KMS-11 (cell line): ENCODE data around the gene STAG3.
"Not testable (repeated sequence)": the region's sequence is repeated elsewhere in the genome, so short reads cannot be mapped to it uniquely, and the experiment has no call there.

Experiments
- H2AFZ ChIP-seq: fragments of 200-600 bp; sonication (generic); 2 replicates; pipeline ENCODE4 v1.6.1; 2016; ENCODE audit warnings: antibody characterized with exemption, mixed run types, low read depth
- H3K27ac ChIP-seq: fragments of 200-600 bp; sonication (generic); 2 replicates; pipeline ENCODE4 v1.6.1; 2016; ENCODE audit warnings: mild to moderate bottlenecking, mixed run types
- H3K27me3 ChIP-seq: fragments of 200-600 bp; sonication (generic); 2 replicates; pipeline ENCODE4 v1.6.1; 2017; ENCODE audit warnings: mild to moderate bottlenecking, low read depth, mixed run types, moderate library complexity; ENCODE audit not compliant: insufficient read depth
- H3K36me3 ChIP-seq: fragments of 200-600 bp; sonication (generic); 2 replicates; pipeline ENCODE4 v1.6.1; 2017; ENCODE audit warnings: mild to moderate bottlenecking, mixed run types; ENCODE audit not compliant: insufficient read depth
- H3K4me1 ChIP-seq: fragments of 200-600 bp; sonication (generic); 2 replicates; pipeline ENCODE4 v1.6.1; 2016; ENCODE audit warnings: mild to moderate bottlenecking, low read depth, mixed run types; ENCODE audit not compliant: poor library complexity, severe bottlenecking
- H3K4me2 ChIP-seq: fragments of 200-600 bp; sonication (generic); 2 replicates; pipeline ENCODE4 v1.7.0; 2016; ENCODE audit warnings: mild to moderate bottlenecking, mixed run types
- H3K4me3 ChIP-seq: fragments of 200-600 bp; sonication (generic); IDR thresholded peaks from 2 replicates; pipeline ENCODE4 v1.6.1; 2017; ENCODE audit warnings: low read depth, low read length, mixed read lengths; ENCODE audit not compliant: insufficient read depth
- H3K79me2 ChIP-seq: fragments of 200-600 bp; sonication (generic); 2 replicates; pipeline ENCODE4 v1.6.1; 2016; ENCODE audit warnings: low read depth, mixed run types; ENCODE audit not compliant: insufficient read depth
- H3K9ac ChIP-seq: fragments of 200-600 bp; sonication (generic); 2 replicates; pipeline ENCODE4 v1.6.1; 2016; ENCODE audit warnings: mild to moderate bottlenecking, mixed run types
- H4K20me1 ChIP-seq: fragments of 200-600 bp; sonication (generic); 2 replicates; pipeline ENCODE4 v1.6.1; 2016; ENCODE audit warnings: mild to moderate bottlenecking, mixed run types; ENCODE audit not compliant: insufficient read depth
- TF ChIP-seq, protein P1 (sequence below): fragments of 200-600 bp; sonication (generic); conservative IDR thresholded peaks from 2 replicates; pipeline ENCODE4 v1.6.1; 2017; ENCODE audit warnings: low read depth, mild to moderate bottlenecking, antibody characterized with exemption, low read length, moderate library complexity, mixed read lengths

STAG3 gene

DNA sequence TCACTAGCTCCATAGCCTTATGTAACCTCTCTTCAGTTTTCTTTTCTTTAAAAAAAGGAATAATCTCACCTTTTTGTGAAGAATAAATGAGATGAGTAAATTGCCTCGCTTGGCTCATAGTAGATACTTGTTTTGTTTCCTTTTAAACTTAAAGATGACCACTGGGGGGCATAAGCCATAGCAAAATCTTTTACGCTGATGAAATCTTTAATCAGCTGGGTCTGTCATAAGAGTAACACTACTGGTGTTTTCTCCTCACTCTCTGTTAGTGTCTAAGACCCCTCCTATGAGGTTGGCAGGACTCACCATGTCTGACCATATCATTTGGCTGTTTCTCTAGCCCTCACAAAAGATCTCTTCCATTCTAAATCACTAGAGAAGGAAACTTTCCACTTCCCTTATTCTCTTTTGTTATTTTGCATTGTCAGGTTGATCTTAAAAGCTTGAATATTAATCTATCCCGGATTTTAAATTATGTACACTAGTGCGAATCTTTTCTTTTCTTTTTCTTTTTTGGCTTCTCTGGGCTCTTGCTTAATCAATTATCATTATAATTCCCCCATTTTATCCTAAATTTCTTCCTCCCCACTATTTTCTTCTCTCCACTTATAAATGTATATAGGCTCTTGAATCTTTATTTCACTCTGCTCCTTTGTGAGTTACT, 12.5 kb downstream of the STAG3 start:
- Histone ChIP-seq H4K20me1 (no peaks in the 10 kb centered on the region), H3K4me3 (no peak overlapping the region), H2AFZ (no peak overlapping the region), H3K36me3 (no peaks in the 10 kb centered on the region), H3K27me3 (no peaks in the 10 kb centered on the region), H3K4me2 (no peak overlapping the region), H3K4me1 (peaks cover 7% of the 10 kb centered on the region), H3K79me2 (no peaks in the 10 kb centered on the region), H3K9ac (no peak overlapping the region), H3K27ac (no peak overlapping the region)
- TF ChIP-seq, protein P1, sequence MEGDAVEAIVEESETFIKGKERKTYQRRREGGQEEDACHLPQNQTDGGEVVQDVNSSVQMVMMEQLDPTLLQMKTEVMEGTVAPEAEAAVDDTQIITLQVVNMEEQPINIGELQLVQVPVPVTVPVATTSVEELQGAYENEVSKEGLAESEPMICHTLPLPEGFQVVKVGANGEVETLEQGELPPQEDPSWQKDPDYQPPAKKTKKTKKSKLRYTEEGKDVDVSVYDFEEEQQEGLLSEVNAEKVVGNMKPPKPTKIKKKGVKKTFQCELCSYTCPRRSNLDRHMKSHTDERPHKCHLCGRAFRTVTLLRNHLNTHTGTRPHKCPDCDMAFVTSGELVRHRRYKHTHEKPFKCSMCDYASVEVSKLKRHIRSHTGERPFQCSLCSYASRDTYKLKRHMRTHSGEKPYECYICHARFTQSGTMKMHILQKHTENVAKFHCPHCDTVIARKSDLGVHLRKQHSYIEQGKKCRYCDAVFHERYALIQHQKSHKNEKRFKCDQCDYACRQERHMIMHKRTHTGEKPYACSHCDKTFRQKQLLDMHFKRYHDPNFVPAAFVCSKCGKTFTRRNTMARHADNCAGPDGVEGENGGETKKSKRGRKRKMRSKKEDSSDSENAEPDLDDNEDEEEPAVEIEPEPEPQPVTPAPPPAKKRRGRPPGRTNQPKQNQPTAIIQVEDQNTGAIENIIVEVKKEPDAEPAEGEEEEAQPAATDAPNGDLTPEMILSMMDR, result peak; percentile 27; the same call in 1 of the 2 replicates

DNA sequence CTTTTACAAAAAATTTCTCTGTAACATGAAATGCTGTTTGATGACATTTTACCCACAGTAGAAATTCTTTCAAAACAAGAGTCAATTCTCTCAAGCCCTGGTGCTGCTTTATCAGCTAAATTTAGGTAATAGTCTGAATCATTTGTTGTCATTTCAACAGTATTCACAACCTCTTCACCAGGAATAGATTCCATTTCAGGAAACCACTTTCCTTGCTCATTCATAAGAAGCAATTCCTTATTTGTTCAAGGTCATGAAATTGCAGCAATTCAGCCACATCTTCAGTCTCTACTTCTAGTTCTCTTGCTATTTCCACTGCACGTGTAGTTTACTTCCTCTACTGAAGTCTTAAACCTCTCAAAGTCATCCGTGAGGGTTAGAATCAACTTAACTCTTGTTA, 14.1 kb downstream of the STAG3 start:
- H3K4me2 ChIP-seq, result no peak overlapping the region
- H3K27me3 ChIP-seq, result no peaks in the 10 kb centered on the region
- H3K36me3 ChIP-seq, result no peaks in the 10 kb centered on the region
- TF ChIP-seq, protein P1, result no peak
- H4K20me1 ChIP-seq, result no peaks in the 10 kb centered on the region
- H2AFZ ChIP-seq, result no peak overlapping the region
- H3K9ac ChIP-seq, result no peak overlapping the region
- H3K27ac ChIP-seq, result no peak overlapping the region
- peaks cover 7% of the 10 kb centered on the region for H3K4me1 ChIP-seq
- H3K4me3 ChIP-seq, result no peak overlapping the region
- H3K79me2 ChIP-seq, result no peaks in the 10 kb centered on the region

DNA sequence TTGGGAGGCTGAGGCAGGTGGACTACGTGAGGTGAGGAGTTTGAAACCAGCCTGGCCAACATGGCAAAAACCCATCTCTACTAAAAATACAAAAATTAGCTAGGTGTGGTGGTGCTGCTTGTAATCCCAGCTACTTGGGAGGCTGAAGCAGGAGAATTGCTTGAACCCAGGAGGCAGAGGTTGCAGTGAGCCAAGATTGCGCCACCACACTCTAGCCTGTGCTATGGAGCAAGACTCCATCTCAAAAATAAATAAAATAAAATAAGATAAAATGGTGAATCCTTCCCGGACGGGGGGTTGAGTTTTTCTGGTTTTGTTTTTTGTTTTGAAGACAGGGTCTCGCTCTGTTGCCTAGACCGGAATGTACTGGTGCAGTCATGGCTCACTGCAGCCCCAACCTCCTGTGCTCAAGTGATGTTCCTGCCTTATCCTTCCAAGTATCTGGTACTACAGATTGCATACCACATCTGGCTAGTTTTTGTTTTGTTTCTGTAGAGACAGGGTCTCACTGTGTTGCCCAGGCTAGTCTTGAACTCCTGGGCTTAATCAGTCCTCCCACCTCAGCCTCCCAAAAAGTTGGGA, 14.7 kb downstream of the STAG3 start:
- not testable (repeated sequence) for H3K36me3 ChIP-seq, H3K9ac ChIP-seq

DNA sequence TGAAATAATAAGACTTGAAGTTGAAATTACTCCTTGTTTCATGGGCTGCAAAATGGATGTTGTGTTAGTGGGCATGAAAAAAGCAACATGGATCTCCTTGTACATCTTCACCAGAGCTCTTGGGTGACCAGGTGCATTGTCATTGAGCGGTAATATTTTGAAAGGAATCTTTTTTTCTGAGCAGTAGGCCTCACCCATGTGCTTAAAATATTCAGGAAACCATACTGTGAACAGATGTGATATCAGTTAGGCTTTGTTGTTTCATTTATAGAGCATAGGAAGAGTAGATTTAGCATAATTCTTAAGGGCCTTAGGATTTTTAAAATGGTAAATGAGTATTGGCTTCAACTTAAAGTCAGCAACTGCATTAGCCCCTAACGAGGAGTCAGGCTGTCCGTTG, 15.3 kb downstream of the STAG3 start:
- H3K4me2 ChIP-seq, result no peak overlapping the region
- peaks cover 7% of the 10 kb centered on the region for H3K4me1 ChIP-seq
- no peak overlapping the region for H2AFZ ChIP-seq
- no peak overlapping the region for H3K27ac ChIP-seq
- no peak overlapping the region for H3K4me3 ChIP-seq
- H3K9ac ChIP-seq, result no peak overlapping the region
- H3K36me3 ChIP-seq, result no peaks in the 10 kb centered on the region
- H3K79me2 ChIP-seq, result no peaks in the 10 kb centered on the region
- no peaks in the 10 kb centered on the region; the same call in 1 of the 2 replicates for H3K27me3 ChIP-seq
- no peaks in the 10 kb centered on the region for H4K20me1 ChIP-seq
- TF ChIP-seq, protein P1, result no peak

More for the DNA sequence above, 14.7 kb downstream of the STAG3 start:
- H3K4me1 ChIP-seq, H3K79me2 ChIP-seq, H3K27me3 ChIP-seq, H3K4me3 ChIP-seq, H3K27ac ChIP-seq, H2AFZ ChIP-seq, H3K4me2 ChIP-seq, H4K20me1 ChIP-seq: not testable (repeated sequence)

DNA sequence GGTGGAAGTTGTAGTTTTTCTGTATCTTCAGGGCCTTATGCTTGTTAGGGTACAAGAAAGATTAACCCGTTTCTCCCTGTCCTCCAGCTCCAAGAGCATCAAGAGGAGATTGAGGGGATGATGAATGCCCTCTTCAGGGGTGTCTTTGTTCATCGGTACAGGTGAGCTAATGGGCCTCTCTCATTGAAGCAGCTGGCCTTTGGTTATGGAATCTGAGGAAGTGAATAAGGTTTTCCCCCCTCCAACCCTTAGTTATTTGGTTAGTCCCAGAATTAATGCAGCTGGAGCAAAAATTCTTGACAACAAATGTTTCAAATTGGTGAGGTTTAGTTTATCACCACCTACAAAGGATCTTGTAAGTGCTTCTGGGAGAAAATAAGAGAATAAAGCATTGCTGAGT, 17.5 kb downstream of the STAG3 start:
- H4K20me1 ChIP-seq, result no peaks in the 10 kb centered on the region
- no peak overlapping the region for H3K4me2 ChIP-seq
- H3K27ac ChIP-seq, result no peak overlapping the region

DNA sequence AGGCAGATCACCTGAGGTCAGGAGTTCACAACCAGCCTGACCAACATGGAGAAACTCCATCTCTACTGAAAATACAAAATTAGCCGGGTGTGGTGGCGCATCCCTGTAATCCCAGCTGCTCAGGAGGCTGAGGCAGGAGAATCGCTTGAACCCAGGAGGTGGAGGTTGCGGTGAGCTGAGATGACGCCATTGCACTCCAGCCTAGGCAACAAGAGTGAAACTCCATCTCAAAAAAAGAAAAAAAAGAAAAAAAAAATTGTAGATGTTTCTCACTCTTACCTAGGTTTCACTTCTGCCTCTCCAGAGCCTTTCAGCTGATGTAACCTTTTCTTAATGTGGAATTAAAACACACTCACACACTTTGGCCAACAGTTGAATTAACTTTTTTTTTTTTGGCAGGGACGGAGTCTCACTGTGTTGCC, 18.2 kb downstream of the STAG3 start:
- not testable (repeated sequence) for H3K79me2 ChIP-seq, H3K9ac ChIP-seq, H2AFZ ChIP-seq, H4K20me1 ChIP-seq, H3K27ac ChIP-seq, H3K4me2 ChIP-seq, H3K4me1 ChIP-seq, H3K36me3 ChIP-seq, H3K4me3 ChIP-seq
- H3K27me3 ChIP-seq, result peaks cover 10% of the 10 kb centered on the region; the same call in 1 of the 2 replicates

More for the DNA sequence above, 17.5 kb downstream of the STAG3 start:
- no peak overlapping the region for H2AFZ ChIP-seq
- no peaks in the 10 kb centered on the region for H3K36me3 ChIP-seq
- no peak overlapping the region for H3K9ac ChIP-seq
- peaks cover 3% of the 10 kb centered on the region; the same call in 1 of the 2 replicates for H3K27me3 ChIP-seq
- TF ChIP-seq, protein P1, result no peak
- H3K4me3 ChIP-seq, result no peak overlapping the region
- H3K4me1 ChIP-seq, result peaks cover 6% of the 10 kb centered on the region
- no peaks in the 10 kb centered on the region for H3K79me2 ChIP-seq
